Panc1 (cell line): ENCODE measurements around the gene STAMBP. TPM values are rescaled to one million over a fixed set of nuclear protein-coding genes. Genes with fewer than 3 reads are reported as not detected.

Source experiments
- ATAC-seq: fragments of 200-7000 bp; cut with Tn5 transposase; 2 replicates; pipeline ENCODE4 v1.9.1; 2020; ENCODE audit warnings: mild to moderate bottlenecking, moderate library complexity
- BruUV-seq: library from RNA; stranded (reverse); fragments of 400-500 nt; replicated peaks from 2 replicates; lab custom pipeline; 2021; lab: Mats Ljungman, UMichigan
- CTCF ChIA-PET: fragments of 300-600 bp; sonication (Branson Sonifier 250); formaldehyde crosslinking; loops from one replicate; lab custom pipeline; 2022; ENCODE audit warnings: antibody characterized with exemption; lab: Charles Lee
- POLR2A ChIA-PET: fragments of 300-600 bp; sonication (Branson Sonifier 250); formaldehyde crosslinking; loops from one replicate; lab custom pipeline; 2022; ENCODE audit warnings: antibody characterized with exemption; lab: Charles Lee
- DNase-seq: peaks from one replicate; pipeline ENCODE4 v3.0.0-alpha.2; 2010; ENCODE audit warnings: low read depth, low spot score
- H3K27ac ChIP-seq: 2 replicates; pipeline ENCODE4 v1.5.1; 2011; ENCODE audit warnings: mild to moderate bottlenecking, low read length, inconsistent platforms
- H3K27me3 ChIP-seq: fragments of 200-500 bp; sonication (Bioruptor generic); 2 replicates; pipeline ENCODE4 v1.6.0; 2014; ENCODE audit warnings: low read length, inconsistent platforms; ENCODE audit not compliant: control insufficient read depth, insufficient read depth
- H3K36me3 ChIP-seq: fragments of 200-500 bp; sonication (Bioruptor generic); 2 replicates; pipeline ENCODE4 v1.5.1; 2014; ENCODE audit warnings: inconsistent platforms, mild to moderate bottlenecking, low read length, moderate library complexity; ENCODE audit not compliant: control insufficient read depth, insufficient read depth
- H3K4me1 ChIP-seq: 2 replicates; pipeline ENCODE4 v1.5.1; 2011; ENCODE audit warnings: inconsistent platforms, mild to moderate bottlenecking, low read length, moderate library complexity; ENCODE audit not compliant: control insufficient read depth, insufficient read depth
- H3K4me3 ChIP-seq, 2 experiments: 2 replicates each; pipeline ENCODE4 v1.5.1; 2011 to 2012; ENCODE audit warnings: low read depth in 2 of 2, low read length in 2 of 2, mild to moderate bottlenecking in 2 of 2, inconsistent platforms in 1 of 2, moderate library complexity in 1 of 2
- H3K9me3 ChIP-seq: fragments of 200-500 bp; sonication (Bioruptor generic); 2 replicates; pipeline ENCODE4 v1.5.1; 2014; ENCODE audit warnings: low read depth, mild to moderate bottlenecking, inconsistent platforms, low read length, moderate library complexity; ENCODE audit not compliant: control insufficient read depth, insufficient read depth
- POLR2AphosphoS5 ChIP-seq: IDR thresholded peaks from 2 replicates; pipeline ENCODE4 v1.6.1; 2012; ENCODE audit warnings: mild to moderate bottlenecking, low read depth, low read length, moderate library complexity
- SIN3A ChIP-seq: IDR thresholded peaks from 2 replicates; pipeline ENCODE4 v1.6.1; 2012; ENCODE audit warnings: low read depth, mild to moderate bottlenecking, low read length, moderate library complexity, borderline replicate concordance; ENCODE audit not compliant: insufficient read depth
- TCF7L2 ChIP-seq: IDR thresholded peaks from 2 replicates; pipeline ENCODE4 v1.6.1; 2011; ENCODE audit warnings: mild to moderate bottlenecking, low read depth, low read length, inconsistent platforms
- in situ Hi-C: cut with HindIII; loops from 2 replicates; pipeline ENCODE4 v1.10.0; 2016; ENCODE audit warnings: low sequenced_read_pairs, low pct_unique_long_range_greater_than_20kb
- intact Hi-C: fragments of 100-400 bp; cut with micrococcal nuclease; formaldehyde crosslinking; loops from one replicate; pipeline ENCODE4 v1.10.0; 2022; ENCODE audit not compliant: unreplicated experiment
- total RNA-seq: library from RNA; stranded (reverse); gene quantifications from one replicate; pipeline ENCODE4 v1.2.1, GENCODE V29; 2021; ENCODE audit not compliant: unreplicated experiment
- TF ChIP-seq, protein P1 (sequence below), 2 experiments: IDR thresholded peaks; 2 replicates each; pipeline ENCODE4 v1.6.1; 2011 to 2012; ENCODE audit warnings: low read depth in 2 of 2, control low read depth in 1 of 2, low read length in 1 of 2, mild to moderate bottlenecking in 1 of 2, moderate library complexity in 1 of 2; ENCODE audit not compliant: insufficient read depth in 1 of 2
- TF ChIP-seq, protein P2 (sequence below): fragments of 450-650 bp; IDR thresholded peaks from 2 replicates; pipeline ENCODE4 v1.5.1; 2017; ENCODE audit warnings: mild to moderate bottlenecking

The STAMBP gene
- total RNA-seq, 1 experiment from 2014 or later = 49.0 TPM

DNA sequence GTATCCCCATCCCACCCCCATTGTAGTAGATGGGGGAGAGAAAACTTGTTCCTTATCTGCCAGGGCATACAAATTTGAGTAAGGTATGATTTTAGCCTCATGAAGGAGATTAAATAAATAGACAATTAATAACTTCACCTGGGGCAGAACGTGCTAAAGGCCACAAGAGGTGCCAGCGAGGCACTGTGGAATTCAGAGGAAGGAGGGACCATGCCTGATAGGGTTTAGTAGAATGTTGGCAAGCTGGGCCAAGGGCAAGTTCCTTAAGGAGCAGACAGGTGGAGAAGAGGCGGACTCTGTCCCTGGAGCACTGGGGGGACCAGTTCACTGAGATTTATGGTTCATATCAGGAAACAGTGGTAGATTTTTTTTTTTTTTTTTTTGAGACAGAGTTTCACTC is 22.5 kb downstream of the STAMBP start:
- H3K4me1 ChIP-seq = no peaks in the 10 kb centered on the region
- intact Hi-C loops = no loop called here
- POLR2A ChIA-PET = no interaction called here
- H3K27me3 ChIP-seq = no peaks in the 10 kb centered on the region
- no peak overlapping the region for H3K27ac ChIP-seq
- in situ Hi-C loops = no loop called here
- H3K9me3 ChIP-seq = no peaks in the 10 kb centered on the region
- no peak for ATAC-seq
- no peak for DNase-seq
- CTCF ChIA-PET = interaction anchor here (0.6 kb wide), 1 partner anchor 246 kb away, joined by 4 read pairs; no protein-coding TSS in a partner anchor
- no peak for TF ChIP-seq TCF7L2
- TF ChIP-seq, protein P1, sequence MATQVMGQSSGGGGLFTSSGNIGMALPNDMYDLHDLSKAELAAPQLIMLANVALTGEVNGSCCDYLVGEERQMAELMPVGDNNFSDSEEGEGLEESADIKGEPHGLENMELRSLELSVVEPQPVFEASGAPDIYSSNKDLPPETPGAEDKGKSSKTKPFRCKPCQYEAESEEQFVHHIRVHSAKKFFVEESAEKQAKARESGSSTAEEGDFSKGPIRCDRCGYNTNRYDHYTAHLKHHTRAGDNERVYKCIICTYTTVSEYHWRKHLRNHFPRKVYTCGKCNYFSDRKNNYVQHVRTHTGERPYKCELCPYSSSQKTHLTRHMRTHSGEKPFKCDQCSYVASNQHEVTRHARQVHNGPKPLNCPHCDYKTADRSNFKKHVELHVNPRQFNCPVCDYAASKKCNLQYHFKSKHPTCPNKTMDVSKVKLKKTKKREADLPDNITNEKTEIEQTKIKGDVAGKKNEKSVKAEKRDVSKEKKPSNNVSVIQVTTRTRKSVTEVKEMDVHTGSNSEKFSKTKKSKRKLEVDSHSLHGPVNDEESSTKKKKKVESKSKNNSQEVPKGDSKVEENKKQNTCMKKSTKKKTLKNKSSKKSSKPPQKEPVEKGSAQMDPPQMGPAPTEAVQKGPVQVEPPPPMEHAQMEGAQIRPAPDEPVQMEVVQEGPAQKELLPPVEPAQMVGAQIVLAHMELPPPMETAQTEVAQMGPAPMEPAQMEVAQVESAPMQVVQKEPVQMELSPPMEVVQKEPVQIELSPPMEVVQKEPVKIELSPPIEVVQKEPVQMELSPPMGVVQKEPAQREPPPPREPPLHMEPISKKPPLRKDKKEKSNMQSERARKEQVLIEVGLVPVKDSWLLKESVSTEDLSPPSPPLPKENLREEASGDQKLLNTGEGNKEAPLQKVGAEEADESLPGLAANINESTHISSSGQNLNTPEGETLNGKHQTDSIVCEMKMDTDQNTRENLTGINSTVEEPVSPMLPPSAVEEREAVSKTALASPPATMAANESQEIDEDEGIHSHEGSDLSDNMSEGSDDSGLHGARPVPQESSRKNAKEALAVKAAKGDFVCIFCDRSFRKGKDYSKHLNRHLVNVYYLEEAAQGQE (IDR thresholded peaks at IDR 0.05; ENCODE audit: insufficient read depth in 1 of 2, low read depth in 2 of 2, low read length in 1 of 2) = no peak
- TF ChIP-seq, protein P2, sequence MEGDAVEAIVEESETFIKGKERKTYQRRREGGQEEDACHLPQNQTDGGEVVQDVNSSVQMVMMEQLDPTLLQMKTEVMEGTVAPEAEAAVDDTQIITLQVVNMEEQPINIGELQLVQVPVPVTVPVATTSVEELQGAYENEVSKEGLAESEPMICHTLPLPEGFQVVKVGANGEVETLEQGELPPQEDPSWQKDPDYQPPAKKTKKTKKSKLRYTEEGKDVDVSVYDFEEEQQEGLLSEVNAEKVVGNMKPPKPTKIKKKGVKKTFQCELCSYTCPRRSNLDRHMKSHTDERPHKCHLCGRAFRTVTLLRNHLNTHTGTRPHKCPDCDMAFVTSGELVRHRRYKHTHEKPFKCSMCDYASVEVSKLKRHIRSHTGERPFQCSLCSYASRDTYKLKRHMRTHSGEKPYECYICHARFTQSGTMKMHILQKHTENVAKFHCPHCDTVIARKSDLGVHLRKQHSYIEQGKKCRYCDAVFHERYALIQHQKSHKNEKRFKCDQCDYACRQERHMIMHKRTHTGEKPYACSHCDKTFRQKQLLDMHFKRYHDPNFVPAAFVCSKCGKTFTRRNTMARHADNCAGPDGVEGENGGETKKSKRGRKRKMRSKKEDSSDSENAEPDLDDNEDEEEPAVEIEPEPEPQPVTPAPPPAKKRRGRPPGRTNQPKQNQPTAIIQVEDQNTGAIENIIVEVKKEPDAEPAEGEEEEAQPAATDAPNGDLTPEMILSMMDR = peak; percentile 54
- BruUV-seq = no TSS peak
- H3K4me3 ChIP-seq = no peak overlapping the region
- H3K36me3 ChIP-seq = peaks cover 13% of the 10 kb centered on the region

DNA sequence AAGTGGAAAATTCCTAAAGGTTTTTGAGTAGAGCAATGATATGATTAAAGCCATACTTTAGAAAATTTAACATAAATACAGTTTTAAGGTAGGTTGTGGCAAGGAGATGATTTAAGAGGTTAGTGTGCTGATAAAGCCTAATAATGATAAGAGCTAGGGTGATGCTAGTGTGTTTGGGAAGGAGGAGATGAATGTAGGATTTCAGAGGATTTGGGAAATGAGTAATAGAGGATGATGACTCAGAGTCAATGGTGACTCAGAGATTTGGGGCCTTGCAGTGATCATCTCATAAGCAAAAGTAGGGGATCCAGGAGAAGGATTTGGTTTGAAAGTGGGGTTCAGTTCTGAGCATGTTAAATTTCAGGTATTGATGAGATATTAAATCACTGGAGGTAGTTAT is 23.3 kb downstream of the STAMBP start:
- no TSS peak for BruUV-seq
- Histone ChIP-seq H3K36me3 (peaks cover 13% of the 10 kb centered on the region), H3K9me3 (no peaks in the 10 kb centered on the region), H3K27ac (no peak overlapping the region), H3K27me3 (no peaks in the 10 kb centered on the region), H3K4me1 (no peaks in the 10 kb centered on the region), H3K4me3 (no peak overlapping the region)
- ChIA-PET CTCF (interaction anchor here (0.6 kb wide), 1 partner anchor 245 kb away, joined by 4 read pairs; no protein-coding TSS in a partner anchor), POLR2A (no interaction called here)
- DNase-seq (peak; percentile 78), ATAC-seq (peak; percentile 80)
- in situ Hi-C loops (no loop called here), intact Hi-C loops (no loop called here)
- TF ChIP-seq SIN3A (no peak), POLR2AphosphoS5 (no peak), TCF7L2 (no peak)
- TF ChIP-seq, protein P1 (IDR thresholded peaks at IDR 0.05; ENCODE audit: insufficient read depth in 1 of 2, low read depth in 2 of 2, low read length in 1 of 2) = no peak
- TF ChIP-seq, protein P2 = no peak
